Measurements from ENCODE around the gene MT1G.

DNA sequence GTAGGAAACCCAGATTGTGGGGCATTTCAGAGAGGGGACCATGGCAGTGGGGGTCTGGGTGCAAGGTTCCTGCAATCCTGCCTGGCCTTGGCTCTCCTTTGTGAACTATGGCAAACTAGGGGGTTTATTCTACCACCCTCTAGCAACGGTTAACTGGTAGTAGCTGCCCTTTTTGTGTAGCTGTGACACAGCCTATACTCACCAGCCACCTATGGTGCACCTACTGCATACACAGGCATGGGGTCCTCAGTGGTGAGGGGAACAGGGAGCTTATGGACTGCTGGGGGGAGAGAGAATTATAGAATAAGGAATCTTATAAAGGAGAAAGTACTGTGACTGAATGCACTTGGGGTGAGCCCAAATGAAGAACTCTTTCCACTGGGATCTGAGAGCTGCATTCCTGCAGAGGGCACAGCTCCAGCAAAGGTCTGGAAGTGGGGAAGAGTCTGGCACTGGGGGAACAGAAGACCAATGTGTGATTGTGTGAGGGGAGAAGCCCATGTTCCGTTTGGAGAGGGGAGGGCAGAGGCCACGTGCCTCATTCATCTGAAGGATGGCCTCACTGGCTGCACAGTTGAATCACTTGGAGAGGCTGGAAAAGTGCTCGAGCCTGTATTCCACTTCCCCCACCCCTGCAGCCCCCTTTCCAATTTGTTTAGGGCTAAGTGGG is 16.5 kb upstream of the MT1G start:
- TF ChIP-seq, protein P1, sequence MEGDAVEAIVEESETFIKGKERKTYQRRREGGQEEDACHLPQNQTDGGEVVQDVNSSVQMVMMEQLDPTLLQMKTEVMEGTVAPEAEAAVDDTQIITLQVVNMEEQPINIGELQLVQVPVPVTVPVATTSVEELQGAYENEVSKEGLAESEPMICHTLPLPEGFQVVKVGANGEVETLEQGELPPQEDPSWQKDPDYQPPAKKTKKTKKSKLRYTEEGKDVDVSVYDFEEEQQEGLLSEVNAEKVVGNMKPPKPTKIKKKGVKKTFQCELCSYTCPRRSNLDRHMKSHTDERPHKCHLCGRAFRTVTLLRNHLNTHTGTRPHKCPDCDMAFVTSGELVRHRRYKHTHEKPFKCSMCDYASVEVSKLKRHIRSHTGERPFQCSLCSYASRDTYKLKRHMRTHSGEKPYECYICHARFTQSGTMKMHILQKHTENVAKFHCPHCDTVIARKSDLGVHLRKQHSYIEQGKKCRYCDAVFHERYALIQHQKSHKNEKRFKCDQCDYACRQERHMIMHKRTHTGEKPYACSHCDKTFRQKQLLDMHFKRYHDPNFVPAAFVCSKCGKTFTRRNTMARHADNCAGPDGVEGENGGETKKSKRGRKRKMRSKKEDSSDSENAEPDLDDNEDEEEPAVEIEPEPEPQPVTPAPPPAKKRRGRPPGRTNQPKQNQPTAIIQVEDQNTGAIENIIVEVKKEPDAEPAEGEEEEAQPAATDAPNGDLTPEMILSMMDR (IDR thresholded peaks at IDR 0.05): no peak
- TF ChIP-seq POLR2AphosphoS5 (IDR thresholded peaks at IDR 0.05) (no peak), POLR2A (IDR thresholded peaks at IDR 0.05) (no peak), EP300 (IDR thresholded peaks at IDR 0.05; ENCODE audit: low read depth) (no peak)
